ENCODE measurements around the gene STOX1.

STOX1 gene, protein sequence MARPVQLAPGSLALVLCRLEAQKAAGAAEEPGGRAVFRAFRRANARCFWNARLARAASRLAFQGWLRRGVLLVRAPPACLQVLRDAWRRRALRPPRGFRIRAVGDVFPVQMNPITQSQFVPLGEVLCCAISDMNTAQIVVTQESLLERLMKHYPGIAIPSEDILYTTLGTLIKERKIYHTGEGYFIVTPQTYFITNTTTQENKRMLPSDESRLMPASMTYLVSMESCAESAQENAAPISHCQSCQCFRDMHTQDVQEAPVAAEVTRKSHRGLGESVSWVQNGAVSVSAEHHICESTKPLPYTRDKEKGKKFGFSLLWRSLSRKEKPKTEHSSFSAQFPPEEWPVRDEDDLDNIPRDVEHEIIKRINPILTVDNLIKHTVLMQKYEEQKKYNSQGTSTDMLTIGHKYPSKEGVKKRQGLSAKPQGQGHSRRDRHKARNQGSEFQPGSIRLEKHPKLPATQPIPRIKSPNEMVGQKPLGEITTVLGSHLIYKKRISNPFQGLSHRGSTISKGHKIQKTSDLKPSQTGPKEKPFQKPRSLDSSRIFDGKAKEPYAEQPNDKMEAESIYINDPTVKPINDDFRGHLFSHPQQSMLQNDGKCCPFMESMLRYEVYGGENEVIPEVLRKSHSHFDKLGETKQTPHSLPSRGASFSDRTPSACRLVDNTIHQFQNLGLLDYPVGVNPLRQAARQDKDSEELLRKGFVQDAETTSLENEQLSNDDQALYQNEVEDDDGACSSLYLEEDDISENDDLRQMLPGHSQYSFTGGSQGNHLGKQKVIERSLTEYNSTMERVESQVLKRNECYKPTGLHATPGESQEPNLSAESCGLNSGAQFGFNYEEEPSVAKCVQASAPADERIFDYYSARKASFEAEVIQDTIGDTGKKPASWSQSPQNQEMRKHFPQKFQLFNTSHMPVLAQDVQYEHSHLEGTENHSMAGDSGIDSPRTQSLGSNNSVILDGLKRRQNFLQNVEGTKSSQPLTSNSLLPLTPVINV

DNA sequence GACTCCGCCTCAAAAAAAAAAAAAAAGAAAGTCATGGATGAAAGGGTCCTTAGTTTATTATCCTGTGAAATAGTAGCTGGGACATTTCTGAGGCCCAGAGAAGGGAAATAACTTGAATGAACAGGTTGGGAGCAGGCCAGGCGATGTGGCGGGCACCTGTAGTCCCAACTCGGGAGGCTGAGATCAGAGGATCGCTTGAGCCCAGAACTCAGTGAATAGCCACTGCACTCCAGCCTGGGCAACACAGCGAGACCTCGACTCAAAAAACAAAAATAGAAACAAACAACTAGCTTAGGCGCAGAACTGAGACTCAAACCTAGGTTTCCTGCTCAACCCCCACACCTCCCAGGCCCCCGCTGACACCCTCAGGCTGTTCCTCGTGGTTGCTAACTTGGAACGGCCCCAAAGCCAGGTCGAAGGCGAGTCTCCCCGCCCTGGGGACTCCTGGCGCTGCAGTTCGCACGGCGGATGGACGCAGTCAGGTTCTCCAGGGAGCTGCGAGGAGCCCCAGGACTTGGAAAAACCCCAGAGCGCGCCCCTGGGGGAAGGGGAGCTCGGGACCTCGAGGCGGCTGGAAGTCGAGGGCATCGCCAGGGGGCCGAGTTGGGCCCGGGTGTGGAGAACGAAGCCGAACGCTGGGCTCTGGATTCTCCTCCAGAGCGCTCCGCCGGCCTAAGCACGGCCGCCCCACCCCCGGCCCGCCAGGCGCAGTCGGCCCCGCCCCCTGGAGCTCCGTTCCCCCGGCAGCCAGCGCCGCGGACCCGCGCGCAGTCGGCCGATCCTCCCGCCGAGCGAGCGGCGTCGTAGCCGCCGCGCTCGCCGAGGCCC, at the start of gene STOX1:
TSS of gene STOX1 (plus strand) at position 768 of the 828 bp plus-strand sequence. CDS start 93 bp downstream, outside the sequence.
- TF ChIP-seq, protein P1, sequence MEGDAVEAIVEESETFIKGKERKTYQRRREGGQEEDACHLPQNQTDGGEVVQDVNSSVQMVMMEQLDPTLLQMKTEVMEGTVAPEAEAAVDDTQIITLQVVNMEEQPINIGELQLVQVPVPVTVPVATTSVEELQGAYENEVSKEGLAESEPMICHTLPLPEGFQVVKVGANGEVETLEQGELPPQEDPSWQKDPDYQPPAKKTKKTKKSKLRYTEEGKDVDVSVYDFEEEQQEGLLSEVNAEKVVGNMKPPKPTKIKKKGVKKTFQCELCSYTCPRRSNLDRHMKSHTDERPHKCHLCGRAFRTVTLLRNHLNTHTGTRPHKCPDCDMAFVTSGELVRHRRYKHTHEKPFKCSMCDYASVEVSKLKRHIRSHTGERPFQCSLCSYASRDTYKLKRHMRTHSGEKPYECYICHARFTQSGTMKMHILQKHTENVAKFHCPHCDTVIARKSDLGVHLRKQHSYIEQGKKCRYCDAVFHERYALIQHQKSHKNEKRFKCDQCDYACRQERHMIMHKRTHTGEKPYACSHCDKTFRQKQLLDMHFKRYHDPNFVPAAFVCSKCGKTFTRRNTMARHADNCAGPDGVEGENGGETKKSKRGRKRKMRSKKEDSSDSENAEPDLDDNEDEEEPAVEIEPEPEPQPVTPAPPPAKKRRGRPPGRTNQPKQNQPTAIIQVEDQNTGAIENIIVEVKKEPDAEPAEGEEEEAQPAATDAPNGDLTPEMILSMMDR (IDR thresholded peaks at IDR 0.05; ENCODE audit: insufficient read depth, low read length, missing control alignments) = no peak
- DNase-seq (ENCODE audit: low read depth, low spot score) = no peak
- CTCF ChIA-PET = interaction anchor here (0.7 kb wide), 1 partner anchor 37 kb away, joined by 3 read pairs; no protein-coding TSS in a partner anchor
- H3K4me3 ChIP-seq (ENCODE audit: low read depth, low read length) = peak within 1 kb of the TSS; percentile 58
- POLR2A ChIA-PET = interaction anchor here (0.8 kb wide), 1 partner anchor 49 kb away, joined by 3 read pairs; no protein-coding TSS in a partner anchor

DNA sequence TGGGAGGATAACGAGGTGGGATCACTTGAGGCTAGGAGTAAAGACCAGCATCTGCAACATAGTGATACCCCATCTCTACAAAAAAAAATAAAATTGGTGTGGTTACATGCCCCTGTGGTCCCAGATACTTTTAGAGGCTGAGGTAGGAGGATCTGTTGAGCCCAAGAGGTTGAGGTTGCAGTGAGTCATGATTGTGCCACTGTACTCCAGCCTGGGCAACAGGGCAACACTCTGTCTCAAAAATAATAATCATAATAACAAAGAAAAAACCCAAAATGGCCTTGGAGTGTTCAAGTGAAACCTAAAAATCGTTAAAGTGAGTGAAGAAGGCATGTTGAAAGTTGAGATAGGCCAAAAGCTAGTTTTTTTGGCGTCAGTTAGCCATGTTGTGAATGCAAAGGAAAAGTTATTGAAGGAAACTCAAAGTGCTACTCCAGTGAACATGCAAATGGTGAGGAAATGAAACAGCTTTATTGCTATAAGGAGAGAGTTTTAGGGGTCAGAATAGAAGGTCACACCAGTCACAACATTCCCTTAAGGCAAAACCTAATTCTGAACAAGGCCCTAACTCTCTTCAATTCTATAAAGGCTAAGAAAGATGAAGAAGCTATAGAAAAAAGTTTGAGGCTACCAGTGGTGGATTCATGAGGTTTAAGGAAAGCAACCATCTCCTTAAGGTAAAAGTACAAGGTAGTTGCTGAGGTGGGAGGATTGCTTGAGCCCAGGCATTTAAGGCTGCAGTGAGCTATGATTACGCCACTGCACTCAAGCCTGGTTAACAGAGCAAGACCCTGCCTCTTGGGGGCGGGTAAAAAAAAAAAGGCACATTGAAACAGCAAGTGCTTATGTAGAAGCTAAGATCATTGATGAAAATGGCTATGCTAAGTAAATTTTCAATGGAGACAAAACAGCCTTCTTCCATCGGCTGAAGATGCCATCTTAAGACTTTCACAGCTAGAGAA, 45.4 kb upstream of the STOX1 start:
- TF ChIP-seq, protein P1 (IDR thresholded peaks at IDR 0.05; ENCODE audit: insufficient read depth, low read length, missing control alignments) = no peak
- DNase-seq (ENCODE audit: low read depth, low spot score) = no peak
- ChIA-PET CTCF (interaction anchor here (1.3 to 1.7 kb wide), 2 partner anchors 115 to 116 kb away, joined by 5 to 6 read pairs; no protein-coding TSS in a partner anchor), POLR2A (no interaction called here)
- H3K4me3 ChIP-seq (ENCODE audit: low read depth, low read length) = no peak overlapping the region

DNA sequence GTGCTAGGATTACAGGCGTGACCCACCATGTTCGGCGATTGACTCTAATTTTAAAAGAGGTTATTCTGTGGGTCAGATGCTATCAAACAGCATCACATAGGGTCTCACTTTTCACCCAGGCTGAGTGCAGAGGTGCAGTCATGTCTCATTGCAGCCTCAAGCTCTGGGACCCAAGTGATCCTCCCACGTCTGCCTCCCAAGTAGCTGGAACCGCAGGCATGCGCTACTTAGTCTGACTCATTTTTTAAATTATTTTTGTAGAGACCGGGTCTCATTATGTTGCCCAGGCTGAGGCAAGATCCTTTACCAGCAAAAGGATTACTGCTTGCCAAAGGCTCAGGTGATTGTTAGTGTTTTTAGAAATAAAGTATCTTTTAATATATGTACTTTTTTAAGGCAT, 42.9 kb upstream of the STOX1 start:
- ChIA-PET POLR2A (no interaction called here), CTCF (interaction anchor here (2.3 kb wide), 1 partner anchor 113 kb away, joined by 7 read pairs; no protein-coding TSS in a partner anchor)
- TF ChIP-seq, protein P1 (IDR thresholded peaks at IDR 0.05; ENCODE audit: insufficient read depth, low read length, missing control alignments) = no peak

DNA sequence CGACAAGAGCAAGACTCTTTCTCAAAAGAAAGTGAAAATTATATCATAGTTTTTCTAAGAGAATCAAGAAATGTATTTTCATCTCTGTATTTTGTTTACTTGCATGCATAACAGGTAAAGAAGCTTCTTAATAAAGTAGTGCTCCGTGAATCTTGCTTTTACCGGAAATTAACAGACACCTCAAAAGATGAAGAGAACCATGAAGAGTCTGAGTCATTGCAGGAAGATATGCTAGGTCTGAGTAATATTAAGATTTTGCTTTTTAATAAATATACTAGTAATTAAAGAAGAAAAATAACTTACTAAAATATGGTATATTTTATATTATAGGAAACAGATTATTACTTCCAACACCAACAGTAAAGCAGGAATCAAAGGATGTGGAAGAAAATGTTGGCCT, 39.5 kb upstream of the STOX1 start:
- no peak overlapping the region for H3K4me3 ChIP-seq (ENCODE audit: low read depth, low read length)
- TF ChIP-seq, protein P1 (IDR thresholded peaks at IDR 0.05; ENCODE audit: insufficient read depth, low read length, missing control alignments) = no peak
- POLR2A ChIA-PET = no interaction called here
- CTCF ChIA-PET = interaction anchor here (1.7 to 1.8 kb wide), 2 partner anchors 110 to 112 kb away, joined by 6 read pairs; no protein-coding TSS in a partner anchor
- DNase-seq (ENCODE audit: low read depth, low spot score) = no peak

More for the DNA sequence above, 42.9 kb upstream of the STOX1 start:
- no peak for DNase-seq (ENCODE audit: low read depth, low spot score)
- no peak overlapping the region for H3K4me3 ChIP-seq (ENCODE audit: low read depth, low read length)

DNA sequence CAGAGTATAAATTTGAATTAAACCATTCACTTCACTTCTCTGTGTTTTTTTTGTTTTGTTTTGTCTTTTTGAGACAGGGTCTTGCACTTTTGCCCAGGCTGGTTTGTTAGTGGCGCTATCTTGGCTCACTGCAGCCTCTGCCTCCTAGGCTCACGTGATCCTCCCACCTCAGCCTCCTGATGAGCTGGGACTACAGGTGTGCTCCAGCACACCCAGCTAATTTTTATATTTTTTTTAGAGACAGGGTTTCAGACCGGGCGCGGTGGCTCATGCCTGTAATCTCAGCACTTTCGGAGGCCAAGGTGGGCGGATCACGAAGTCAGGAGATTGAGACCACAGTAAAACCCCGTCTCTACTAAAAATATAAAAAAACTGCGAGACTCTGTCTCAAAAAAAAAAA, 36.9 kb upstream of the STOX1 start:
- TF ChIP-seq, protein P1 (IDR thresholded peaks at IDR 0.05; ENCODE audit: insufficient read depth, low read length, missing control alignments) = no peak
- POLR2A ChIA-PET = no interaction called here
- CTCF ChIA-PET = interaction anchor here (1.2 to 1.6 kb wide), 2 partner anchors 17 to 106 kb away, joined by 4 to 5 read pairs; no protein-coding TSS in a partner anchor
- H3K4me3 ChIP-seq (ENCODE audit: low read depth, low read length) = no peak overlapping the region
- DNase-seq (ENCODE audit: low read depth, low spot score) = no peak

Measured in AG04449 (cell line).